Measurements from ENCODE around the gene SLC35A3.

Gene SLC35A3

DNA sequence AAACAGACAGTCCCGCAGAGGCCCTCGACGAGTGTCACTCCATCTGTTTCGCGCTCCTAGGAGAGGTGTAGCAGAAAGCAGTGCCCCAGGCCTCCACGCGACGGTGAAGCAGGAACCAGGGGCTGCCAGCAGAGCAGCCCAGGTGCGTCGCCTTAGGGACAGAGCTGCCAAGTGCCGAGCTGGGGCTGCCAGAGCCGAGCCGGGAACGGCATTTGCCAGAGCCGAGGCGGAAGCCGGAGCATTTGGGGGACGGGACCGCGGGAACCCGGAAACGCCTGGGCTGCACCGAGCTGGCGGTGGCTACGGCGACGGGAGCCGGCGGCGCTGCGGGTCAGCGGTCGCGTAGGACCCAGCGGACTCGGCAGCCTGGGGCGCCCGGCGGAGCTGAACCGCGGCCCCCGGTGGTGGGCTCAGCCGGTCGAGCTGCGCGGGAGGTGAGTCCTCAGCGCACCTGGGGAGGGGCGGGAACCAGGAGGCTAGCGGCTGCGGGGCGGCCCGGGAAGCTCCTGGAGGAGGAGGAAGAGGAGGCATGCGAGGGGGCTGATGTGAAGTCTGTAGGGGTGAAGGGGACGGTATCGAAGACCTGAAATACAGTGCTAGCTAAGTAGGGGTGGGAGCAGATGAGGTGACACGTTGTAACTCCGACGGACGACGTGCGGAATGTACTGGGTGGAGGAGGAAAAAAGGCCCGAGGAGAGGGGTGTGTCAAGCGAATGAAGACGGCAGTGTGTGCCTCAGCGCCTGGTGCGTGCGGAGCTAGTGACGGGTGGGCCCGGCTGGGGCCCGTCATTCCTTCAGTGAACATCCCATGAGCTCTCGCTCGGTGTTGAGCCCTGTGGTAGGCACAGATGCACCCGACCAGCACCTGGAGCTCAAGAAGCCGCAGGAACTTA is at the start of gene SLC35A3:
Gene SLC35A3 (plus strand): TSS at position 268 of the 893 bp plus-strand sequence. CDS start 23,559 bp downstream, outside the sequence.
- TF ChIP-seq, protein P1, sequence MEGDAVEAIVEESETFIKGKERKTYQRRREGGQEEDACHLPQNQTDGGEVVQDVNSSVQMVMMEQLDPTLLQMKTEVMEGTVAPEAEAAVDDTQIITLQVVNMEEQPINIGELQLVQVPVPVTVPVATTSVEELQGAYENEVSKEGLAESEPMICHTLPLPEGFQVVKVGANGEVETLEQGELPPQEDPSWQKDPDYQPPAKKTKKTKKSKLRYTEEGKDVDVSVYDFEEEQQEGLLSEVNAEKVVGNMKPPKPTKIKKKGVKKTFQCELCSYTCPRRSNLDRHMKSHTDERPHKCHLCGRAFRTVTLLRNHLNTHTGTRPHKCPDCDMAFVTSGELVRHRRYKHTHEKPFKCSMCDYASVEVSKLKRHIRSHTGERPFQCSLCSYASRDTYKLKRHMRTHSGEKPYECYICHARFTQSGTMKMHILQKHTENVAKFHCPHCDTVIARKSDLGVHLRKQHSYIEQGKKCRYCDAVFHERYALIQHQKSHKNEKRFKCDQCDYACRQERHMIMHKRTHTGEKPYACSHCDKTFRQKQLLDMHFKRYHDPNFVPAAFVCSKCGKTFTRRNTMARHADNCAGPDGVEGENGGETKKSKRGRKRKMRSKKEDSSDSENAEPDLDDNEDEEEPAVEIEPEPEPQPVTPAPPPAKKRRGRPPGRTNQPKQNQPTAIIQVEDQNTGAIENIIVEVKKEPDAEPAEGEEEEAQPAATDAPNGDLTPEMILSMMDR (IDR thresholded peaks at IDR 0.05; ENCODE audit: low read depth, low read length, missing control alignments), result no peak

DNA sequence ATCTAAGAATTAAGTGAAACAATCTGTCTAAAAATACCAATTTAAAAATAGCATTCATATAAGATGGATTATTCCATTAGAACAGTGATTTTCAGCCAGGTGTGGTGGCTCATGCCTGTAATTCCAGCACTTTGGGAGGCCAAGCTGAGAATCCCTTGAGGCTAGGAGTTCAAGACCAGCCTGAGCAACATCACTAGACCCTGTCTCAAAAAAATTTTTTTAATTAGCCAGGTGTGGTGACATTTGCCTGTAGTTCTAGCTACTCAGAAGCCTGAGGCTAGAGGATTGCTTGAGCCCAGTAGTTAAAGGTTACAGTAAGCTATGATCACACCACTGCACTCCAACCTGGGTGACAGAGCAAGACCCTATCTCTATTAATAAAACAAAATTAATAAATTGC is 35.0 kb upstream of the SLC35A3 start:
- no peak overlapping the region for H3K4me3 ChIP-seq (ENCODE audit: low read depth, low read length)
- TF ChIP-seq, protein P1 (IDR thresholded peaks at IDR 0.05; ENCODE audit: low read depth, low read length, missing control alignments), result no peak
- no peak for DNase-seq (ENCODE audit: low read depth)
- in situ Hi-C loops (cut with HindIII; ENCODE audit: low sequenced_read_pairs), result no loop called here

More for the DNA sequence above, at the start of gene SLC35A3:
- in situ Hi-C loops (cut with HindIII; ENCODE audit: low sequenced_read_pairs), result no loop called here
- no peak for DNase-seq (ENCODE audit: low read depth)
- peak within 1 kb of the TSS; percentile 78 for H3K4me3 ChIP-seq (ENCODE audit: low read depth, low read length)

DNA sequence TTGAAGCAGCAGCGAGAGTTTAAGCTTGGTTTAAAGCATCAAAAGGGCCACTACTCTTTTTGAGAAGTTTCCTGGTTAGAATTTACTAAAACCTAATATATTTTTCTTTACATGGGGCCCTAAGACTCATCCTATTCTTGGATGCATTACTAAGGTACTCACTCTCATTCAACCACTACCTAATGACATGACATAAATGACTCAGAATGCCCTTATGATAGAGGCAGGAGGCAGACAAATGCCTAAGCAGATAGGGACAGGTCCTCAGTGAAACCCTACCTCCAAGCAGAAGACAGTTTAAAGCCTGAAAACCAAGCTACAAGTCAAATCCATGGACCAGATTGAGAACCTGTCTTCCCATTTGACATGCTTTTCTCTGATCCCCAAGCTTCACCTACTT is 34.3 kb upstream of the SLC35A3 start:
- in situ Hi-C loops (cut with HindIII; ENCODE audit: low sequenced_read_pairs), result no loop called here
- no peak overlapping the region for H3K4me3 ChIP-seq (ENCODE audit: low read depth, low read length)
- TF ChIP-seq, protein P1 (IDR thresholded peaks at IDR 0.05; ENCODE audit: low read depth, low read length, missing control alignments), result no peak
- no peak for DNase-seq (ENCODE audit: low read depth)

DNA sequence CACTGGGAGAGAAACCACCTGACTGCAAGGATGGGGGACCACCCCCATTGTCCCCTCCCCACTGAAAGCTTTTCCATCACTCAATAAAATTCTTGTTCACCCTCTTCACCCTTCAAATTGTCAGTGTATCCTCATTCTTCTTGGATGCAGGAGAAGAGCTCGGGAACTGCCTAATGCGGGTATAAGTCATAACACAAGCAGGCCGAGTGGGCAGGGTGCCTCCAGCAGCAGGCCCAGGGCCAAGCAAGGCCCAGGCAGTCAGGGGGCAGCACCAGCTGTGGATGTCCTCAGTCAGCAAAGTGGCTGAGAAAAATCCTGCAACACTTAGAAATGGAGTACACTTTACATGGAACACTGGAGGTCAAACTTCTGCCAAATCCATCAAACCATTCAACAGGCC is 33.7 kb upstream of the SLC35A3 start:
- in situ Hi-C loops (cut with HindIII; ENCODE audit: low sequenced_read_pairs), result no loop called here
- TF ChIP-seq, protein P1 (IDR thresholded peaks at IDR 0.05; ENCODE audit: low read depth, low read length, missing control alignments), result no peak
- DNase-seq (ENCODE audit: low read depth), result no peak
- H3K4me3 ChIP-seq (ENCODE audit: low read depth, low read length), result no peak overlapping the region

DNA sequence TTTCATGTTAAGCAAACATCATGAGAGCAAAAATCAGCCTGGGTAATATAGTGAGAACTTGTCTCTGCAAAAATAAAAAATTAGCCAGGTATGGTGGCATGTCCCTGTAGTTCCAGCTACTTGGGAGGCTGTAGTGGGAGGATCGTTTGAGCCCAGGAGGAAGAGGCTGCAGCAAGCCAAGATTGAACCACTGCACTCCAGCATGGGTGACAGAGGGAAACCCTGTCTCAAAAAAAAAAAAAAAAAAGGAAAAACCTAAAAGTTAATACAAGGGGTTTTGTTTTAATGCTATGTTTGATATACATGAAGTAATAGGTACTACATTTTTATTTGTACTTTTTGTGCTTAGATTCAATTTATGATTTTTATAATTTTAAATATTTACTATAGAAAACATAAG is 27.1 kb upstream of the SLC35A3 start:
- DNase-seq (ENCODE audit: low read depth), result no peak
- in situ Hi-C loops (cut with HindIII; ENCODE audit: low sequenced_read_pairs), result no loop called here
- no peak overlapping the region for H3K4me3 ChIP-seq (ENCODE audit: low read depth, low read length)
- TF ChIP-seq, protein P1 (IDR thresholded peaks at IDR 0.05; ENCODE audit: low read depth, low read length, missing control alignments), result no peak

DNA sequence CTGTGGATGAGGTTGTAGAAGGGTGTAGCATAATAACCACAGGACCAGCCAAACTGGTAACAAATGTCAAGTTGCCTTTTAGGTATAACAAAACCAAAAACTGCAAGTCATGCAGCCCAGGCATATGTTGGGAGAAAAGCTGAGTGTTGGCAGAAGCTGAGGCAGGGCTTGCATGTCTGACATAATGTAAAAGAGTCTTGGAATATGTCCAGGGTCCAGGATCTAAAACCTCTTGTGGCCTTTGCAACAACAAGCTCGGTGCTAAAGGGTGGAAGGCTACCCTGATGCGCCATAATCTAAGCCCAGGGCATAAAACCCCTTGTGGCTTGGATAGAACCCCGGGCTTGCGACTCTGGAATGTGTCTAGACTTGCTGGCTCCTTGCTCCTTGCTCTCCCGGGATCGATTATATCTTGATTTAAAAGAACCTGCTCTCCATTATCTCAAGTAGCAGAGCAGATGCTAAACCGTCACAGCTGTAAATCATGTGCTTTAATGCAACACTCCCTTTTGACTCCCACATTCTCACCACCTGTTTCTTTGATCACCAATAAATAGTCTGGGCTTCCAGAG is 26.5 kb upstream of the SLC35A3 start:
- TF ChIP-seq, protein P1 (IDR thresholded peaks at IDR 0.05; ENCODE audit: low read depth, low read length, missing control alignments), result no peak
- peak; percentile 16 for DNase-seq (ENCODE audit: low read depth)
- in situ Hi-C loops (cut with HindIII; ENCODE audit: low sequenced_read_pairs), result no loop called here
- H3K4me3 ChIP-seq (ENCODE audit: low read depth, low read length), result no peak overlapping the region
